Measurements from ENCODE around the gene FMN1.

The FMN1 gene

DNA sequence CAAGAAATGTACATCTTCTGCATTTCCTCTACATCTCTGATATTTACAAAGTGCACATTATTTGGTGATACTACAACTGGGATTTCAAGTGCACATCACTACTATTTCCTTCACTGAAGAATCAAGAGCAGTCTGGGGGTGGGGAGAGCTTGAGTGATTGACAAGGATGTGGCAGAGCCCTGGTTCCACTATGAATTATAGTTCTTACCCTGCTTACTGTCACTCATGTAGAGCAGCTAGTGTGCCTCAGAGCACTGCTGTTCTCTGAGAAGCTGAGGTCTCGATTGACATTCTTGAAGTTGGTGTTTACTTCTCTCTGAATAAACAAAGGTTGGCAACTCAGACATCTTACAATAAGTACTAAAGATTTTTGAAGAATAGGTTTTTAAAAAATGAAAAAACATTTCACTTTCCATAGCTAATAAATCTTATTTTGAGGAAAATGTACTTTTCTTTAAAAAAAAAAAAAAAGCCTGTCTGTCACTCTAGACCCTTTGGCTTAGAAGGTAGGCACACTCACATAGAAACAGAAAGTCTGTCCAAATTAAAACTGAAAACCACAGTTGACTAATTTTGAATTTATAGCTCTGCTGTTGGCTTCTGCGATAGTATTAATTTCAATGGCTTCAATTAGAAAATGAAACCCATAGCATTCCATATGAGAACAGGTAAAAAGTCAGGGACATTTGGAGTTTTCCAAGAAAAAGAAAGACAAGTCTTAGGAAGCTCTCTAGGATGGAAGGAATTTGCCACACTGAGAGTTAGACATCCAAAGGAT is 471.2 kb downstream of the FMN1 start:
- H3K4me3 ChIP-seq (ENCODE audit: low read depth, low read length): no peak overlapping the region
- in situ Hi-C loops (cut with HindIII; ENCODE audit: low sequenced_read_pairs): no loop called here
- DNase-seq (ENCODE audit: low read depth): no peak
- TF ChIP-seq, protein P1, sequence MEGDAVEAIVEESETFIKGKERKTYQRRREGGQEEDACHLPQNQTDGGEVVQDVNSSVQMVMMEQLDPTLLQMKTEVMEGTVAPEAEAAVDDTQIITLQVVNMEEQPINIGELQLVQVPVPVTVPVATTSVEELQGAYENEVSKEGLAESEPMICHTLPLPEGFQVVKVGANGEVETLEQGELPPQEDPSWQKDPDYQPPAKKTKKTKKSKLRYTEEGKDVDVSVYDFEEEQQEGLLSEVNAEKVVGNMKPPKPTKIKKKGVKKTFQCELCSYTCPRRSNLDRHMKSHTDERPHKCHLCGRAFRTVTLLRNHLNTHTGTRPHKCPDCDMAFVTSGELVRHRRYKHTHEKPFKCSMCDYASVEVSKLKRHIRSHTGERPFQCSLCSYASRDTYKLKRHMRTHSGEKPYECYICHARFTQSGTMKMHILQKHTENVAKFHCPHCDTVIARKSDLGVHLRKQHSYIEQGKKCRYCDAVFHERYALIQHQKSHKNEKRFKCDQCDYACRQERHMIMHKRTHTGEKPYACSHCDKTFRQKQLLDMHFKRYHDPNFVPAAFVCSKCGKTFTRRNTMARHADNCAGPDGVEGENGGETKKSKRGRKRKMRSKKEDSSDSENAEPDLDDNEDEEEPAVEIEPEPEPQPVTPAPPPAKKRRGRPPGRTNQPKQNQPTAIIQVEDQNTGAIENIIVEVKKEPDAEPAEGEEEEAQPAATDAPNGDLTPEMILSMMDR (IDR thresholded peaks at IDR 0.05; ENCODE audit: low read depth, low read length, missing control alignments): no peak

DNA sequence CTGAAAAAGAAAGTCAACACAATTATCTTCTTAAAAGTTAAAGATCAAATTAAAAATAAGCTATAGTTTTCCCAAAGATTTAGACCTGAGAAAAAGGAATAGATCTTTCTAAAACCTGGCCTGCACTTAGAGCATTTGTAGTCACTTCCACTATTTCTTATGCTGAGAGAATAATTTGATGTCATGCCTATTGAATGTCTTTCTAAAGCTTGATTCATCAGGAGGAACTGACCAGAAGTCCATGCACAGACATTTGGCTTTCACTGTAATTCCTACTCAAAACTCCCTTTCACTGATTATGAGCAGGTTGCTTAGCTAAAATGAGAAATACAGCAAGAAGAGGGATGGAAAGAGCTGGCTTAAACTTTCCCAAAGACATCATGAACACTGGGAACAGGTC is 472.4 kb downstream of the FMN1 start:
- no peak for DNase-seq (ENCODE audit: low read depth)
- TF ChIP-seq, protein P1 (IDR thresholded peaks at IDR 0.05; ENCODE audit: low read depth, low read length, missing control alignments): no peak
- in situ Hi-C loops (cut with HindIII; ENCODE audit: low sequenced_read_pairs): no loop called here
- no peak overlapping the region for H3K4me3 ChIP-seq (ENCODE audit: low read depth, low read length)

DNA sequence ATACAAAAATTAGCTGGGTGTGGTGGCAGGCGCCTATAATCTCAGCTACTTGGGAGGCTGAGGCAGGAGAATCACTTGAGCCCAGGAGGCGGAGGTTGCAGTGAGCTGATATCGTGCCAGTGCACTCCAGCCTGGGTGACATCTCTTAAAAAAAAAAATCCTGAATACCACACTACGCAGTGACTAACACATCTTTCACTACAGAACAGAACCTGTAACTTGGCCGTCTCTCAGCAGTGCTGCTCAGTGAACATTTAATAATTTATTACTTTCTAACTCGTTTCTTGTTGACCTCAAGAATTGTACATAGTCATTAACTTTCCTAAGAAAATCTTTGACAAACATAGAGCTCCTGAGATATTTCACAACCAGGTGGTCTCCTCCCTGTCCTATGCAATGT is 472.9 kb downstream of the FMN1 start:
- H3K4me3 ChIP-seq (ENCODE audit: low read depth, low read length): no peak overlapping the region
- no peak for DNase-seq (ENCODE audit: low read depth)
- TF ChIP-seq, protein P1 (IDR thresholded peaks at IDR 0.05; ENCODE audit: low read depth, low read length, missing control alignments): no peak
- in situ Hi-C loops (cut with HindIII; ENCODE audit: low sequenced_read_pairs): no loop called here

- DNase-seq (ENCODE audit: low read depth): no peak
- TF ChIP-seq, protein P1 (IDR thresholded peaks at IDR 0.05; ENCODE audit: low read depth, low read length, missing control alignments): no peak
- in situ Hi-C loops (cut with HindIII; ENCODE audit: low sequenced_read_pairs): no loop called here
- H3K4me3 ChIP-seq (ENCODE audit: low read depth, low read length): peak overlapping the region; percentile 62
Observed at GRCh38 chr15:32718821-32719716, 475.4 kb downstream of the FMN1 start.

DNA sequence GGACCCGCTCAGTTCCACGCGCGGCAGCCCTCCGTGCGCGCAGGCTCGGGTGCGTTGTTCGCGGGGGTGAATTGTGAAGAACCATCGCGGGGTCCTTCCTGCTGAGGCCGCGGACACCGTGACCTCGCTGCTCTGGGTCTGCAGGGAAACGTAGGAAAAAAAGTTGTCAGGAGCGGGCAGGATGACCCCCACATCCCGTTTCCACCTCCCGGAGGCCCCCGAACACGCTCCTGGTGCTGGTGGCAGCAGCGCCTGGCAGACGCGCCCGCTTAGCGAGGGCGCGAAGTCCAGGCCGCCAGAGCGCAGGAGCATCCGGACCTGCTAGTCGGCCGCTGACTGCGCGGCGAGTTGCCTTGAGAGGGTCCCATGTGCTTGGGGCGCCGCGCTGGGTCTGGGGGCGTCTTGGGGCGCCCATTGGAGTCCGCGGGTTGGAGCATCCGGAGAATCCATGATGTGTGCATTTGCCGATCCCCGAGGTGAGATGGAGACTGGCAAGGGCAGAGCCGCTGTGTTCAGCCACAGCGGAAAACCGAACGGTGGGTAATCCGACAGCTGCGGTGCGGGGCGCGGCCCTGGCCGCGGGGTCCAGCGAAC is 476.2 kb downstream of the FMN1 start:
- H3K4me3 ChIP-seq (ENCODE audit: low read depth, low read length): peak overlapping the region; percentile 62
- TF ChIP-seq, protein P1 (IDR thresholded peaks at IDR 0.05; ENCODE audit: low read depth, low read length, missing control alignments): no peak
- in situ Hi-C loops (cut with HindIII; ENCODE audit: low sequenced_read_pairs): no loop called here
- no peak for DNase-seq (ENCODE audit: low read depth)

GRCh38 chr15:32717426-32718226 is 476.9 kb downstream of the FMN1 start, which contains the start of gene GREM1:
TSS of gene GREM1 (plus strand) at chr15:32718004. CDS start at chr15:32730691, 12,687 bp downstream.
- TF ChIP-seq, protein P1 (IDR thresholded peaks at IDR 0.05; ENCODE audit: low read depth, low read length, missing control alignments): no peak
- in situ Hi-C loops (cut with HindIII; ENCODE audit: low sequenced_read_pairs): no loop called here
- peak; percentile 67 for DNase-seq (ENCODE audit: low read depth)
- peak within 1 kb of the TSS; percentile 62 for H3K4me3 ChIP-seq (ENCODE audit: low read depth, low read length)

All from astrocyte of the cerebellum (primary cell).